Esophagus squamous epithelium (tissue), 5 donors: ENCODE measurements around the gene USP6. TPM values are rescaled to one million over a fixed set of nuclear protein-coding genes. Genes with fewer than 3 reads are reported as not detected.
"Not testable (repeated sequence)": the region's sequence is repeated elsewhere in the genome, so short reads cannot be mapped to it uniquely, and the experiment has no call there.

Experiments
- DNase-seq: peaks from one replicate; lab custom pipeline; 2025; lab: John Stamatoyannopoulos, UW
- H3K27ac ChIP-seq, 4 donors: fragments of 200-600 bp; sonication (generic); one replicate each; pipeline ENCODE4 v1.5.1; 2016 to 2019; ENCODE audit warnings: mild to moderate bottlenecking in 1 of 4
- H3K27me3 ChIP-seq, 4 donors: fragments of 200-600 bp; sonication (generic); 1 replicate in 3 of 4; 2 replicates in 1 of 4; pipeline versions ENCODE4 v1.5.1 to v1.6.0; 2017 to 2021; ENCODE audit warnings: antibody characterized with exemption in 1 of 4
- H3K36me3 ChIP-seq, 3 donors: fragments of 200-600 bp; sonication (generic); one replicate each; pipeline ENCODE4 v1.5.1; 2016 to 2019
- H3K4me1 ChIP-seq, 3 donors: fragments of 200-600 bp; sonication (generic); one replicate each; pipeline ENCODE4 v1.5.1; 2017 to 2019
- H3K4me3 ChIP-seq, 4 donors: fragments of 200-600 bp; sonication (generic); 1 replicate in 3 of 4; 2 replicates in 1 of 4; pipeline ENCODE4 v1.5.1; 2016 to 2019; ENCODE audit warnings: mild to moderate bottlenecking in 2 of 4, moderate library complexity in 1 of 4
- H3K9me3 ChIP-seq, 3 donors: fragments of 200-600 bp; sonication (generic); one replicate each; pipeline ENCODE4 v1.5.1; 2016 to 2019
- CTCF ChIP-seq, 6 experiments: fragments of 450-650 bp in 4 of 6; fragments of 200-600 bp in 2 of 6; sonication (generic) in 2 of 6; IDR thresholded peaks; one replicate each; pipeline ENCODE4 v1.5.1; 2016 to 2019; ENCODE audit warnings: antibody characterized with exemption in 6 of 6, mild to moderate bottlenecking in 4 of 6, moderate library complexity in 4 of 6
- POLR2A ChIP-seq, 4 donors: fragments of 450-650 bp; IDR thresholded peaks; one replicate each; pipeline ENCODE4 v1.6.1; 2017; ENCODE audit warnings: antibody characterized with exemption in 4 of 4, mild to moderate bottlenecking in 4 of 4, moderate library complexity in 3 of 4
- WGBS, 2 donors: methylation state at CpG; one replicate each; pipeline ENCODE4 v1.1.5; 2018; 5-methylcytosine and 5-hydroxymethylcytosine counted together
- intact Hi-C: fragments of 100-400 bp; cut with DNase I; formaldehyde crosslinking; loops from one replicate; pipeline ENCODE4 v1.15.0; 2022
- total RNA-seq, 4 donors: library from RNA; depleted of rRNA; stranded (reverse); fragments of >200 nt; gene quantifications; one replicate each; pipeline ENCODE4 v1.1.0, GENCODE V29; 2016
- donor health status: DM: yes; HTN: yes; CAD: no.

The USP6 gene
- total RNA-seq, 4 donors from 2014 or later: under 0.01 to 0.09 TPM; not detected in 2

GRCh38 chr17:5127910-5128309, 12.1 kb downstream of the USP6 start:
- intact Hi-C loops: no loop called here
- no peak for TF ChIP-seq CTCF (IDR thresholded peaks at IDR 0.05)
- TF ChIP-seq POLR2A (IDR thresholded peaks at IDR 0.05): no peak
- 50 to 66% methylated on average over 1 to 4 of the region's 4 CpGs for WGBS, 2 donors
- Histone ChIP-seq H3K9me3 (no peaks in the 10 kb centered on the region), H3K36me3 (no peaks in the 10 kb centered on the region), H3K27me3 (peaks cover 0 to 23% (median 0%) of the 10 kb centered on the region in 4 donors), H3K4me3 (no peak overlapping the region), H3K4me1 (peaks cover under 1 to 7% (median 5%) of the 10 kb centered on the region in 3 donors), H3K27ac (no peak overlapping the region)
- DNase-seq: no peak

GRCh38 chr17:5128387-5128786, 12.6 kb downstream of the USP6 start:
- H3K9me3 ChIP-seq, DNase-seq, H3K4me1 ChIP-seq, H3K27ac ChIP-seq, intact Hi-C loops, H3K36me3 ChIP-seq, H3K4me3 ChIP-seq: not testable (repeated sequence)
- 42 to 58% methylated on average over 4 of the region's 8 CpGs for WGBS, 2 donors
- peaks cover 0 to 18% (median 0%) of the 10 kb centered on the region in 4 donors for H3K27me3 ChIP-seq

GRCh38 chr17:5128905-5129535, 13.2 kb downstream of the USP6 start:
- 88 to 90% methylated on average over 6 to 9 of the region's 11 CpGs for WGBS, 2 donors
- H3K36me3 ChIP-seq: no peaks in the 10 kb centered on the region
- no peak for DNase-seq

GRCh38 chr17:5129770-5130169, 13.9 kb downstream of the USP6 start:
- DNase-seq: not testable (repeated sequence)
- WGBS, 2 donors: 76 to 85% methylated on average over 5 to 8 of the region's 8 CpGs

More at GRCh38 chr17:5128905-5129535, 13.2 kb downstream of the USP6 start:
- intact Hi-C loops: no loop called here
- H3K9me3 ChIP-seq: no peaks in the 10 kb centered on the region
- H3K4me3 ChIP-seq: no peak overlapping the region
- no peaks in the 10 kb centered on the region for H3K4me1 ChIP-seq
- peaks cover 0 to 12% (median 0%) of the 10 kb centered on the region in 4 donors for H3K27me3 ChIP-seq
- no peak for TF ChIP-seq POLR2A (IDR thresholded peaks at IDR 0.05)
- TF ChIP-seq CTCF (IDR thresholded peaks at IDR 0.05): no peak
- H3K27ac ChIP-seq: no peak overlapping the region

GRCh38 chr17:5130261-5130660, 14.4 kb downstream of the USP6 start:
- H3K27ac ChIP-seq, H3K27me3 ChIP-seq, intact Hi-C loops, H3K9me3 ChIP-seq, H3K4me1 ChIP-seq, H3K36me3 ChIP-seq, DNase-seq, H3K4me3 ChIP-seq: not testable (repeated sequence)
- 89 to 95% methylated on average over 6 to 10 of the region's 10 CpGs for WGBS, 2 donors

More at GRCh38 chr17:5129770-5130169, 13.9 kb downstream of the USP6 start:
- H3K27ac ChIP-seq, H3K36me3 ChIP-seq, intact Hi-C loops, H3K27me3 ChIP-seq, H3K4me1 ChIP-seq, H3K9me3 ChIP-seq, H3K4me3 ChIP-seq: not testable (repeated sequence)

GRCh38 chr17:5130687-5131086, 14.9 kb downstream of the USP6 start:
- H3K27ac ChIP-seq, H3K36me3 ChIP-seq, DNase-seq, H3K27me3 ChIP-seq, H3K9me3 ChIP-seq, H3K4me3 ChIP-seq, H3K4me1 ChIP-seq, intact Hi-C loops: not testable (repeated sequence)
- WGBS, 2 donors: no CpG with 5 or more reads among the region's 5 CpGs

GRCh38 chr17:5131146-5131715, 15.4 kb downstream of the USP6 start:
- Histone ChIP-seq H3K4me3 (no peak overlapping the region), H3K9me3 (no peaks in the 10 kb centered on the region), H3K27me3 (peaks cover 0 to 8% (median 0%) of the 10 kb centered on the region in 4 donors), H3K36me3 (no peaks in the 10 kb centered on the region), H3K4me1 (no peaks in the 10 kb centered on the region), H3K27ac (no peak overlapping the region)
- no peak for DNase-seq
- 88 to 90% methylated on average over 6 of the region's 7 CpGs for WGBS, 2 donors
- TF ChIP-seq CTCF (IDR thresholded peaks at IDR 0.05) (no peak), POLR2A (IDR thresholded peaks at IDR 0.05) (no peak)
- intact Hi-C loops: no loop called here

- H3K4me1 ChIP-seq, H3K27me3 ChIP-seq, DNase-seq: not testable (repeated sequence)
Measured at GRCh38 chr17:5131799-5132502, 16.1 kb downstream of the USP6 start.

GRCh38 chr17:5132503-5133225, 16.8 kb downstream of the USP6 start:
- DNase-seq, H3K4me1 ChIP-seq, H3K4me3 ChIP-seq, H3K27ac ChIP-seq, H3K9me3 ChIP-seq, H3K27me3 ChIP-seq, intact Hi-C loops, H3K36me3 ChIP-seq: not testable (repeated sequence)
- WGBS, 2 donors: 84 to 93% methylated on average over 8 to 13 of the region's 15 CpGs

More at GRCh38 chr17:5131799-5132502, 16.1 kb downstream of the USP6 start:
- H3K27ac ChIP-seq, H3K9me3 ChIP-seq, H3K36me3 ChIP-seq, intact Hi-C loops, H3K4me3 ChIP-seq: not testable (repeated sequence)
- 79 to 90% methylated on average over 5 to 6 of the region's 16 CpGs for WGBS, 2 donors
